Measurements from ENCODE around the gene KSR1.

GRCh38 chr17:27494192-27495091, 38.2 kb downstream of the KSR1 start:
- no peak for TF ChIP-seq EZH2 (IDR thresholded peaks at IDR 0.05; ENCODE audit: borderline replicate concordance, insufficient read depth, low read length, poor library complexity, severe bottlenecking)
- TF ChIP-seq CTCF (IDR thresholded peaks at IDR 0.05; ENCODE audit: poor library complexity, severe bottlenecking), result peak; percentile 62
- TF ChIP-seq MXI1 (conservative IDR thresholded peaks at IDR 0.05; ENCODE audit: poor library complexity, severe bottlenecking), result no peak
- TF ChIP-seq POLR2AphosphoS5 (IDR thresholded peaks at IDR 0.05), result no peak
